HG03432 (cell line): ENCODE measurements around the gene LARP1.

Experiments
- ATAC-seq: cut with Tn5 transposase; IDR thresholded peaks from one replicate; pipeline ENCODE4 v1.9.1; 2021; ENCODE audit warnings: mild to moderate bottlenecking, moderate library complexity; ENCODE audit not compliant: unreplicated experiment

The LARP1 gene

GRCh38 chr5:154788212-154788611, 33.0 kb downstream of the LARP1 start:
- no peak for ATAC-seq

- peak; percentile 65 for ATAC-seq
Observed at GRCh38 chr5:154791535-154791934, 36.4 kb downstream of the LARP1 start.

GRCh38 chr5:154793599-154794524, 38.7 kb downstream of the LARP1 start:
- ATAC-seq, result no peak

- no peak for ATAC-seq
Observed at GRCh38 chr5:154794525-154795234, 39.5 kb downstream of the LARP1 start.

- no peak for ATAC-seq
Observed at GRCh38 chr5:154795235-154795596, 40.0 kb downstream of the LARP1 start.

- no peak for ATAC-seq
Observed at GRCh38 chr5:154797762-154798161, 42.6 kb downstream of the LARP1 start.

GRCh38 chr5:154800582-154800981, 45.4 kb downstream of the LARP1 start:
- no peak for ATAC-seq

GRCh38 chr5:154801083-154801482, 45.9 kb downstream of the LARP1 start:
- no peak for ATAC-seq

- ATAC-seq, result no peak
Observed at GRCh38 chr5:154802050-154802449, 46.9 kb downstream of the LARP1 start.

- ATAC-seq, result no peak
Observed at GRCh38 chr5:154806176-154806575, 51.0 kb downstream of the LARP1 start.

- ATAC-seq, result no peak
Observed at GRCh38 chr5:154811239-154811638, 56.1 kb downstream of the LARP1 start.

- peak; percentile 78 for ATAC-seq
Observed at GRCh38 chr5:154811653-154812465, 56.7 kb downstream of the LARP1 start.

- ATAC-seq, result no peak
Observed at GRCh38 chr5:154813158-154813557, 58.0 kb downstream of the LARP1 start.

- ATAC-seq, result no peak
Observed at GRCh38 chr5:154813736-154814135, 58.6 kb downstream of the LARP1 start.

- ATAC-seq, result no peak
Observed at GRCh38 chr5:154815025-154815424, 59.8 kb downstream of the LARP1 start.

- no peak for ATAC-seq
Observed at GRCh38 chr5:154815684-154816247, 60.6 kb downstream of the LARP1 start.

GRCh38 chr5:154816891-154817492, 61.8 kb downstream of the LARP1 start:
- ATAC-seq, result no peak

- ATAC-seq, result no peak
Observed at GRCh38 chr5:154817815-154818214, 62.6 kb downstream of the LARP1 start.

GRCh38 chr5:154818471-154819116, 63.4 kb downstream of the LARP1 start:
- no peak for ATAC-seq

GRCh38 chr5:154819546-154819945, 64.4 kb downstream of the LARP1 start:
- ATAC-seq, result no peak
